Activated T-cell treated with anti-CD3 and anti-CD28 coated beads, Interleukin-2, amount 50 U/mL, for 24 hours (primary cell): Measurements from ENCODE around the gene TMEM86A.

Source experiments
- DNase-seq: peaks from one replicate; pipeline ENCODE4 v3.0.0-alpha.2; 2020
- H3K27ac Mint-ChIP-seq: 2 replicates; pipeline ENCODE4 v1.8.0; 2020; ENCODE audit warnings: mild to moderate bottlenecking, mixed read lengths
- H3K27me3 Mint-ChIP-seq: 2 replicates; pipeline ENCODE4 v1.8.0; 2020; ENCODE audit warnings: mixed read lengths
- H3K36me3 Mint-ChIP-seq: 2 replicates; pipeline ENCODE4 v1.8.0; 2020; ENCODE audit warnings: low read depth, mixed read lengths
- H3K4me1 Mint-ChIP-seq: 2 replicates; pipeline ENCODE4 v1.8.0; 2020; ENCODE audit warnings: low read depth, mixed read lengths
- H3K4me3 Mint-ChIP-seq: 2 replicates; pipeline ENCODE4 v1.8.0; 2020; ENCODE audit warnings: mild to moderate bottlenecking, moderate library complexity, mixed read lengths
- H3K9me3 Mint-ChIP-seq: 2 replicates; pipeline ENCODE4 v1.8.0; 2020; ENCODE audit warnings: mixed read lengths

The TMEM86A gene

DNA sequence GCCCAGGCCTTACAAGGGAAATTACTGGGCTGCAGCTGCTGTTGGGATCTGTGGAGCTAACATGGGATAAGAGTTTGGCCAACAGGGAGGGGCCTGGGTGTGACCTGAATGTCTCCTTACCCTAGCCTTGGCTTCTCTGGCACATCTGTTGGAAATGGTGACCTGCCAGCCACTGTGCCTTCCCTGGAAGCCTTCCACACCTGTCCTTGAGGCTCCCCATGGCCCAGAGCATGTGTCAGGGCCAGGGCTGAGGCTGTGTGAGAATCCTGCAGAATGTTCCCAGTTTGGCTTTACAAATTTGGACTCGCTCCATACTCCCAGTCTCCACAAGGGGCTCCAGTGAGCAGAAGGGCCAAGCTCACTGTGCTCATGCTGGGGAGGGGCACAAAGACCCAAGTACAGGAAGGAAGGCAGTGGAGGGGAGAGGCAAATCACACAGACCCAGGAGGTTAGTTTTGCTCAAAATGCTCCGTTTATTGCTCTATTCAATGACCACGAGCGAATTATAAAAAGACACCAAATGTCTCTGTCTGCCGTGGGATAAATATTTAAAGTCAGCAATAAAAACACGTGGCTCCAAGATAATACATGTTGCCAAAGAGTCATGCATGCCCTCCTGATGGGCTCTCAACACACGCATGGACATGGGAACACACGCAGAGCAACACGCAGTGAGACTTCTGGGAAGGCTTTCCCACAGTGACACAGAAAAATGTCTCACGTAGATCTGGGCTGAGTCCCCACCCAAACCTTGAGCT, 29.1 kb downstream of the TMEM86A start:
- H3K27ac Mint-ChIP-seq: no peak overlapping the region
- peaks cover 11% of the 10 kb centered on the region for H3K4me1 Mint-ChIP-seq
- H3K9me3 Mint-ChIP-seq: no peaks in the 10 kb centered on the region
- no peak overlapping the region for H3K4me3 Mint-ChIP-seq
- no peaks in the 10 kb centered on the region for H3K36me3 Mint-ChIP-seq
- DNase-seq: peak; percentile 66
- no peaks in the 10 kb centered on the region for H3K27me3 Mint-ChIP-seq

DNA sequence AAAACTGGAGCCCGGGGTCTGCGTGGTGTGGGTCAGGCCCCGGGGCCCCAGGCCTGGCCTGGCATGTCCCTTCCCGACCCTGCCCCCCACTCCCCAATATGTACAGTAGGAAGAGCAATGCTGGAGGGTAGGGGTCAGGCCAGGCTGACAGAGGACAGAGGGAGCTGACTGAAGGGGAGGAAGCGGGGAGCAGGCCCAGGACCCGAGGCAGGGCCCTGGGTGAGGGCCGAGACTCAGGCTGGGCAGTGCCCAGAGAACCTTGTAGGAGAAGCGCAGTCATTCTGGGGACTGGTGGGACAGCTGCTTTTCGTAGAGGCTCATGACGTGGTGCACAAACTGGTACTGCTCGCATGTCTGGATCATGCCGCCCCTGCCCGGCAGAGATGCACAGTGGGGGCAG, 30.1 kb downstream of the TMEM86A start:
- no peaks in the 10 kb centered on the region for H3K9me3 Mint-ChIP-seq
- H3K36me3 Mint-ChIP-seq: no peaks in the 10 kb centered on the region
- peaks cover 11% of the 10 kb centered on the region for H3K4me1 Mint-ChIP-seq
- DNase-seq: no peak
- H3K27me3 Mint-ChIP-seq: no peaks in the 10 kb centered on the region
- no peak overlapping the region for H3K27ac Mint-ChIP-seq
- no peak overlapping the region for H3K4me3 Mint-ChIP-seq

DNA sequence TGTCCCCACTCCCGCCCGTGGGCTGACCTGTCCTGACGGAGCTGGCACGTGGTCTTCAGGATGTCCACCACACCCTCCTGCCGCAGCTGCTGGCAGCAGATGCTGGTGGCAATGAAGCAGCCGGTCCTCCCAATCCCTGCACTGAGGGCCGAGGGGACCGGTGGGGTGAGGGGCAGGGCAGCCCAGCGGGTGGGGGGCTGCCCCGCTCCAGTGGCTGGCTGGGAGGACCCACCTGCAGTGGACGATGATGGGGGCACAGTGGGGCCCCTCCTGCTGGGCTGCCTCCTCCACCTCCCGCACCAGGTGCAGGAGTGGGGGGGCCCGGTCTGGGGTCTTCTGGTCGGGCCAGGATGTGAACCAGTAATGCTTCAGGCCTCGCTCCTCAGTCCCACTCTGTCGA, 30.8 kb downstream of the TMEM86A start:
- Mint-ChIP-seq H3K4me1 (peaks cover 11% of the 10 kb centered on the region), H3K27ac (no peak overlapping the region), H3K4me3 (no peak overlapping the region), H3K27me3 (no peaks in the 10 kb centered on the region), H3K9me3 (no peaks in the 10 kb centered on the region), H3K36me3 (no peaks in the 10 kb centered on the region)
- no peak for DNase-seq

DNA sequence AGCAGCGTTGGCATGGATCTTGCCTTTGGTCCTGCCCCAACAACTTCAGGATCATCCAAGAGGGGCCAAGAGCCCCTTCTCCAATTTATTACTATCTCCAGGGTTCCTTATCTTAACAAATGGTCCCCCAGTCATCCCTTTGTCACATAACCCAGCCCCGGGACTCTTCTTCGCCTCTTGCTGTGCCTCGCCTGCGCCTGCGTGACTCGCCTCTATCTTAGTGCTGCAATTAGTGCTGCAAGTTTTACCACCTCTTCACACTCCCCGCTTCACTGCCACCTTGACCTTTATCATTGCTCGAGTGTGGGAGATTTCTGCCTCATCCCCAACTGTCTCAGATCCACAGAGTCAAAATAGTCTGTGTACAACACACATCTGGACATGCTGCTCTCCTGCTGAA, 31.4 kb downstream of the TMEM86A start:
- no peak overlapping the region for H3K27ac Mint-ChIP-seq
- H3K4me1 Mint-ChIP-seq: peaks cover 11% of the 10 kb centered on the region
- H3K36me3 Mint-ChIP-seq: no peaks in the 10 kb centered on the region
- H3K27me3 Mint-ChIP-seq: no peaks in the 10 kb centered on the region
- DNase-seq: no peak
- H3K4me3 Mint-ChIP-seq: no peak overlapping the region
- H3K9me3 Mint-ChIP-seq: no peaks in the 10 kb centered on the region

DNA sequence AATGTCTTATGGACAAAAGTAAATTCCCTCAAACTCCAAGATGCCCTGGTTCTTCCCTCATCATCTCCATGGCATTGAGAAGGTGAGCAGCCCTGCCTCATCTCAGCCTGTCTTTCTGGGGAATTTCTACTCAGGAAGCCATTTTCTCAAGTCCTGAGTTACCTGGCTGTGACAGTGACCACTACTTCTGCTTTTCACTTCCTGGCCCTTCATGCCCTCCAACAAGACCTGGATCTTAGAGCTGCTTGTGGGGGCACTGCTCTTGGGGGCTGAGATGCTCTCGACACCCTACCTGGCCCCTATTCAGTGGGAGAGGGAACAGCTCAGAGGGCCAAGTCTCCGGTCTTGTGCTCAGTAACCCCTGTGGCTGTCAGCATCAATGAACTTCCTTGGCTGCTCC, 32.9 kb downstream of the TMEM86A start:
- Mint-ChIP-seq H3K4me1 (peaks cover 11% of the 10 kb centered on the region), H3K27ac (peak overlapping the region; percentile 15), H3K36me3 (no peaks in the 10 kb centered on the region), H3K9me3 (no peaks in the 10 kb centered on the region), H3K27me3 (peaks cover 2% of the 10 kb centered on the region), H3K4me3 (no peak overlapping the region)
- no peak for DNase-seq

DNA sequence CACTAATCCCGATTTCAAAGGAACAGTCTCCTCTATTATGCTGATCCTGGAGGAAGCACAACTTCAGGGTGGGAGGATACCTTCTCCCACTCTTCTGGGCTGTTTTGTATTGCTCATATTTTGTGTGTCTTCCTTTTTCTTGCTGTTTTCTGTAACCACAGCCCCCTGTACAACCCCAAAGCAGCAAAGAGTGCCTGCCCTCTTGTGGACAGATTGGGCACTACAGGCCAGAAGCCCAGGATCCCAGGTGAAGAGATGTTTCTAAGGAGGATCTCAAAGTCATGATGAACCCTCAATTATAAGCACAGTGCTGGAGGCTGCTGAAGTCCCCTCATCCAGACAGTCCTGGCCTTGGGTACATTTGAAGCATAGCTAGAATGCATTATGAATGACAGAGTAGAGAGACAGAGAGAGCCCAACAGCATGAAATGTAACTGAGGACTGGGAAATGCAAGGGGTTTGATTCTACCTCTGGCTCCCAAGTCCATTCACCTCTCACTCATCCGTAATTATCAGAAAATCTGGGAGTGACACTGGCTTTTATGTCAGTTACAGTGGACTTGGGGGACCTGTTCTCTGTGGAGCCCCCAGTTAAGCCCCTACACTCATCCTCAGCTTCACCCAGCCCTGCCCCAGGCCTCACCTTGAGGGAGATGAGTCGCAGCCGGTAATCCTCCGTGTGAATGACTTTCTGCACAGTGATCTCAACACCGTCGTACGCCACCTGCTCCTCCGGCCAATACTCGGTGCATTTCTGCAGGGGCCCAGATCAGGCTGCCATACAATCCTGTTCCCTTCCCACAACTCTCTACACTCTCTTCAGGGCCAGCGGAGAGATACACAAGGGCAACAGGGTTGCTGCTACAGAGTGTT, 33.6 kb downstream of the TMEM86A start:
- H3K9me3 Mint-ChIP-seq: no peaks in the 10 kb centered on the region
- DNase-seq: peak; percentile 84
- H3K36me3 Mint-ChIP-seq: no peaks in the 10 kb centered on the region
- peak overlapping the region; percentile 15 for H3K27ac Mint-ChIP-seq
- H3K4me3 Mint-ChIP-seq: no peak overlapping the region
- H3K4me1 Mint-ChIP-seq: peaks cover 11% of the 10 kb centered on the region
- peaks cover 2% of the 10 kb centered on the region for H3K27me3 Mint-ChIP-seq

DNA sequence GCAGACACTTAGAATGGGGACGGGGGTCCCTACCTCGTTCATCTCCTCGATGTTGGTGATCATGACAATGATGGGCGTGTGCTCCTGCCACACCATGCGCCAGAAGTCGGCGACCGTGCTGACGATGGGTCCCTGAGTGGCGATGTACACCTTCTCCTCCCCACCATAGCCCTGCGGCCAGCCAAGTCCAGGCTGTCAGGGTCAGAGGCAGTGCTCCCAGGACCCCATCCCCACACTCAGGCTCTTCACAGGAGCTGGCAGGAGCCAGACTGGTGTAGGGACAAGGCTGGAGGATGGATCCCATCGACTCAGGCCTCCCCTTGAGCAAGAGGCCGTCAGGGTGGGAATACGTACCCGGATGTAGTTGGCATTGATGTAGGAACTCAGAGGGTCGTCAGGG, 34.6 kb downstream of the TMEM86A start:
- H3K27me3 Mint-ChIP-seq: peaks cover 2% of the 10 kb centered on the region
- H3K4me3 Mint-ChIP-seq: no peak overlapping the region
- H3K36me3 Mint-ChIP-seq: no peaks in the 10 kb centered on the region
- no peak for DNase-seq
- no peak overlapping the region for H3K27ac Mint-ChIP-seq
- no peaks in the 10 kb centered on the region for H3K9me3 Mint-ChIP-seq
- peaks cover 3% of the 10 kb centered on the region for H3K4me1 Mint-ChIP-seq

DNA sequence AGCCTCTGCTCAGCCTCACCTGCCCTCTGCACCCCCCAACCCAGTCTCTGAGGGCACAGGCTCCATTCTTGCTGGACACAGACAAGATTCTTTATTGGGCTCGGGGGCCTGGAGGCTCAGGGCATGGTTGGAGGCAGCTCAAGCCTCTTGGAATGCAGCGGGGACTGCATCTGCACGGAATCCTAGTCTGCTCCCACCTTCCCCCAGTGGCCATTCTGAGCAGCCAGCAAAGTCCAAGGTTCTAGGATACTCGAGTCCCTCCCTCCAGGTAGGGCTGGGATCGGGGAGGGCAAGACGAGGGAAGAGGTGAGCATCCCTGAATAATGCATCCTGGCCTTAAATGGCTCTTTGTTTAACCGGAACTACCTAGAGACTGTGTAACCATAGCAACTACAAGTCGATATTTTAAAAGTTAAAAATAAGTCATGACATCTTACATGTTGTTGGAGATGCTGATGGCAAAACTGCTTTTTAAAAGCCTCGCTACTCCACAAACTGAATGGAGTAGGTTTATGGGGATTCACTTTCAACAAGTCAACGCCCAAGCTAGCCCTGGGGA, 38.1 kb downstream of the TMEM86A start:
- peaks cover 3% of the 10 kb centered on the region for H3K4me1 Mint-ChIP-seq
- no peak for DNase-seq
- no peak overlapping the region for H3K27ac Mint-ChIP-seq
- H3K36me3 Mint-ChIP-seq: no peaks in the 10 kb centered on the region
- H3K4me3 Mint-ChIP-seq: no peak overlapping the region
- no peaks in the 10 kb centered on the region for H3K9me3 Mint-ChIP-seq
- peaks cover 2% of the 10 kb centered on the region for H3K27me3 Mint-ChIP-seq

DNA sequence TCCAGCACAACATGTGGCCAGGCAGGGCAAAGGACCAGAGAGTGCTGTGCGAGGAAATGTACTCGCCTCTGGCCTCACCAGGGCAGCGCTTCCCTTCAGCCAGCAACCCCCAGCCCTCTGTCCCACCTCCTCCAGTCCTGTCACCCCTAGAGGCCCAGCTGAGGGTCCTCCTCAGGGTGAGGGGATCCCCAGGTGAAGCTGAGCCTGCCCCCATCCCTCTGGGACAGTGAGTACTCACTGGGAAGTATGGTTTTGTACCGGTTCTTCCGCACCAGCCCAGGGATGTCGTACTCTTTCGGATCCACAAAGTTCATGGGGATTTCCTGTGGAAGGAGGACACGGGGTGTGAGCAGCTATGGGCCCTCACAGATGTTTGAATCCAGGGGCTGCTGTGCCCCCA, 39.1 kb downstream of the TMEM86A start:
- Mint-ChIP-seq H3K4me1 (no peaks in the 10 kb centered on the region), H3K27ac (no peak overlapping the region), H3K36me3 (no peaks in the 10 kb centered on the region), H3K4me3 (no peak overlapping the region), H3K9me3 (no peaks in the 10 kb centered on the region), H3K27me3 (peaks cover 2% of the 10 kb centered on the region)
- DNase-seq: no peak

DNA sequence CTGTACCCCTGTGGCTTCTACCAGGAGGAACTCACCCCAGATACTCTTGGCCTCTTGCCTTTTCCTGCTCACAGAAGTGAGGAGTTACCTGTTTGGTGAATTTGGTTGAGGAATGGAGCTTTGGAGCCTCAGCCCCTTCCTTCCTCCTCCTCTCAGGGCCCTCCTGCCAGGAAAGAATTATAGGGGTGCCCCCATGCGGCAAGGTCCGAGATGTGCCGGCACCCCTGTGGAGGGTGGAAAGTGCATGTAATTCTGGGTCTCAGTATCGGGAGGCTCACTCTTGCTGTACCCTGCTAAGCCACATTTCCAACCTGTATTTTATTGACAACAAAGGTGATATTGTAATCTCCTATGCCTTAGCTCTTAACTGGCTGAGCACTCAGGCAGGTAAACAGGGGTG, 41.1 kb downstream of the TMEM86A start:
- no peaks in the 10 kb centered on the region for H3K9me3 Mint-ChIP-seq
- H3K36me3 Mint-ChIP-seq: no peaks in the 10 kb centered on the region
- no peak overlapping the region for H3K4me3 Mint-ChIP-seq
- H3K27ac Mint-ChIP-seq: no peak overlapping the region
- no peaks in the 10 kb centered on the region for H3K4me1 Mint-ChIP-seq
- H3K27me3 Mint-ChIP-seq: peaks cover 2% of the 10 kb centered on the region
- DNase-seq: no peak

DNA sequence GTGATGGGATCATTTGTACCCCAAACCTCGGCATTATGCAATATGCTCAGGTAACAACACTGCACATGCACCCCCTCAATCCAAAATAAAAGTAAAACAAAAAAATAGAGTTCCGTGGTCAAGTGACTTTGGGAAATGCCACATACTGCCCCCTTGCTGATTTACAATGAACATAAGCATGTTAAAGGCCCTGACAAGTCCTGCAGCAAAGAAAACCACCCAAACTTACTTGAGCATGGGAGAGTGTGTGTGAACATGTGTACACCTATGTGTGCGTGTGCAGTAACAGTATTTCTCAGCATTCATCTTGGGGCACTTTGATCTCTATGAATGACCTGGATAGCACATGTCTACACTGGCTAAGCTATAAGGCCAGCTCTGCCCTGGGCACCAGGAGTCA, 43.2 kb downstream of the TMEM86A start:
- DNase-seq: no peak
- Mint-ChIP-seq H3K4me3 (no peak overlapping the region), H3K36me3 (no peaks in the 10 kb centered on the region), H3K27me3 (no peaks in the 10 kb centered on the region), H3K4me1 (no peaks in the 10 kb centered on the region), H3K9me3 (no peaks in the 10 kb centered on the region), H3K27ac (no peak overlapping the region)

DNA sequence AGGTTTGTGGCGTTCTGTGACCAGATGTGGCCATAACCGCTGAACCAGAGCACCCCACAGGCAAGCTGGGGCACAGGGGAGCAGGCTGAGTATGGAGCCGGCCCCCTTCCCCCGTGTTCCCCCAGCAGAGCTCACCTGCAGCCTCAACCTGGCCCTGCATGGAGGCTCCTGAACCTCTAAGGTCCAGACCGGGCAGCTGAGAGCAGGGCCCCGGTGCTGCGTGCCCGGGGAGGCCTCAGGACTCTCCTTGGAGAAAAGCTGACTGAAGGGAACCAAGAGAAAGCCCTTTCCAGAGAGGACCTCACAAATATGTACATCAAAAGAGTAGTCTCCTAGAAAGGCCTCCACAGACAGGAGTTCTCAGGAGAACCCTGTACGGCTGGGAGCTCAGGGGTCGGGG, 44.8 kb downstream of the TMEM86A start:
- Mint-ChIP-seq H3K4me1 (no peaks in the 10 kb centered on the region), H3K4me3 (no peak overlapping the region), H3K36me3 (no peaks in the 10 kb centered on the region), H3K27me3 (no peaks in the 10 kb centered on the region), H3K27ac (no peak overlapping the region), H3K9me3 (no peaks in the 10 kb centered on the region)
- DNase-seq: no peak

DNA sequence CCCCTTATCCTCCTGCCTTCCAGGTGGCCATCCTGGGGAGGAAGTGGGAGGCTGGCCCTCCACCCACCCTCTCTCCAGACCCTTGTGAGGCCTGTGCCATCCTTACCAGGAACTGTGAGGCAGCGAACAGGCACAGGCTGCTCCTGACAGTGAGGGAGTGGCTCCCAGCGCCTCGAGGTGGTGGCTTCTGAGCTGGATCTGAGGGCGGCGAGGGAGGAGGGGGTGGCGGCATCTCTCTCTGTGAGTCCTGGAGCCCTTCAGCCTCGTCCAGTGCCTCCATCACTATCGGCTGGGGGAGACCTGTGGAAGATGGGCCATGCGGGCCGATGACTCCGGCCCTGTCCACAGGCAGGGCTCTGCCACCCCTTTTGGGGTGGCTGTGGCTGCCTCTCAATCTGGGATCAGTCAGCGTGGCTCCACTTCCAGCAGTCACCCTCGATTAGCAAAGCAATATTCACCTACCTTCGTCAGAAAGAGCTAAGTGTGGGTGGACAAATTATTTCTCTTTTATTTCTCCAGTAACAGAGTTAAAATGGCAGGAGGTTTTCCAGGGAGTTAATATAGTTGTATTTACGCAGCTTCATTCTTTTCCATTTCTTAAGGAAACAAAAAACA, 45.4 kb downstream of the TMEM86A start:
- H3K36me3 Mint-ChIP-seq: no peaks in the 10 kb centered on the region
- no peak overlapping the region for H3K4me3 Mint-ChIP-seq
- H3K27me3 Mint-ChIP-seq: no peaks in the 10 kb centered on the region
- H3K9me3 Mint-ChIP-seq: no peaks in the 10 kb centered on the region
- DNase-seq: no peak
- H3K4me1 Mint-ChIP-seq: no peaks in the 10 kb centered on the region
- H3K27ac Mint-ChIP-seq: no peak overlapping the region

DNA sequence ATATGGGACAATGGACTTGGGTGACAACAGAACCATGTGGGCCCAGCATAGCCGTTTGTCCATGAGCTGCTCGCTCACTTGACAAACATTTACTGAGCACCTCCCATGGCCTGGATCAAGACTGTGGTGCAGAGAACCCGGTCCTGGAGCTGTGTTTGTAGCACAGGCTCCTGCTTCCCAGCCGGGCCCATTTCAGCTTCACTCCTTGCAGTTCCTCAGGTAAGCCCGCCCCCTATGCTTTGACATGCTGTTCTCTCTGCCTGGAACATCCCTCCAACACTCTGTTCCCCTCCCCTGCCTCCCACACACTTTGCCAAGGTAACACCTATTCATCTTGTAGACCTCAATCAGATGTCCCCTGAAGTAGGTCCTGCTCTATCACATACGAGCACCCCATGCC, 46.7 kb downstream of the TMEM86A start:
- no peak overlapping the region for H3K27ac Mint-ChIP-seq

More for the DNA sequence above, 46.7 kb downstream of the TMEM86A start:
- Mint-ChIP-seq H3K9me3 (no peaks in the 10 kb centered on the region), H3K36me3 (no peaks in the 10 kb centered on the region), H3K27me3 (no peaks in the 10 kb centered on the region), H3K4me3 (no peak overlapping the region), H3K4me1 (no peaks in the 10 kb centered on the region)
- DNase-seq: no peak
